B cell (primary cell): ENCODE results near the gene UBN1.

Experiments used
- CTCF ChIP-seq: fragments of 200-600 bp; IDR thresholded peaks from one replicate; pipeline ENCODE4 v1.8.0; 2022; ENCODE audit warnings: antibody characterized with exemption, mild to moderate bottlenecking
- EZH2 ChIP-seq: IDR thresholded peaks from 2 replicates; pipeline ENCODE4 v1.6.1; 2012; ENCODE audit warnings: borderline replicate concordance, low read depth, mild to moderate bottlenecking, moderate library complexity, low read length; ENCODE audit not compliant: insufficient read depth, poor library complexity, severe bottlenecking

- no peak for TF ChIP-seq CTCF
- no peak for TF ChIP-seq EZH2
These were observed 62.5 kb downstream of the UBN1 start for GRCh38 chr16:4909825-4910224.
